ENCODE measurements around the gene OTUD4. TPM values are rescaled to one million over a fixed set of nuclear protein-coding genes. Genes with fewer than 3 reads are reported as not detected.
A peak's percentile ranks its signal among the peaks of the same experiment; 100 is the strongest.

The OTUD4 gene
- total and polyA plus RNA-seq, 2 donors (not counting 3 experiments of a cell fraction or from before 2014, with no cell fraction given): 12.6 to 40.9 TPM

GRCh38 chr4:145178740-145179280 lies 1.6 kb downstream of the OTUD4 start:
- Histone ChIP-seq H4K20me1 (replicated peaks; ENCODE audit: control insufficient read depth, extremely low read depth, insufficient read depth, low read length) (peaks cover 6% of the 10 kb centered on the region), H3K27ac (ENCODE audit: insufficient read depth, low read depth, low read length) (peak overlapping the region; percentile 78), H3K9me3 (replicated peaks; ENCODE audit: control insufficient read depth, insufficient read depth, low read length) (no peaks in the 10 kb centered on the region), H3K9ac (replicated peaks; ENCODE audit: extremely low read depth, insufficient read depth, low read length) (peak overlapping the region; percentile 83), H3K9me1 (replicated peaks; ENCODE audit: control insufficient read depth, extremely low read depth, insufficient read depth, low read length) (no peaks in the 10 kb centered on the region), H3K4me3 (replicated peaks in 1 of 3; ENCODE audit: insufficient read depth in 1 of 3, low read depth in 1 of 3, low read length in 3 of 3) (peak overlapping the region; percentile 78 to 93 (median 92)), H3K4me2 (ENCODE audit: insufficient read depth, low read length) (peak overlapping the region; percentile 99), H3K79me2 (ENCODE audit: control insufficient read depth, insufficient read depth, low read length) (peaks cover 58% of the 10 kb centered on the region), H3K27me3 (ENCODE audit: control insufficient read depth in 2 of 2, insufficient read depth in 2 of 2, low read length in 2 of 2) (no peaks in the 10 kb centered on the region), H3K4me1 (ENCODE audit: control insufficient read depth, extremely low read depth, insufficient read depth, low read length) (peaks cover 18% of the 10 kb centered on the region), H3K36me3 (ENCODE audit: control insufficient read depth in 2 of 2, extremely low read depth in 1 of 2, insufficient read depth in 2 of 2, low read length in 2 of 2) (peaks cover 1 to 2% of the 10 kb centered on the region in 2 experiments), H2AFZ (ENCODE audit: low read depth, low read length) (no peak overlapping the region)
- FAIRE-seq (no peak), DNase-seq (ENCODE audit: low read depth, low spot score) (peak; percentile 60)
- ChIA-PET POLR2A (interaction anchor here (0.6 kb wide), 1 partner anchor 11 kb away, joined by 5 read pairs; no protein-coding TSS in a partner anchor), CTCF (interaction anchor here (0.8 to 3.0 kb wide), 3 partner anchors 9 to 438 kb away, joined by 3 to 13 read pairs (median 11); no protein-coding TSS in a partner anchor)
- dilution Hi-C loops (cut with MboI; ENCODE audit: extremely low pct_ligation_motif_present, low sequenced_read_pairs) (no loop called here), intact Hi-C loops (cut with micrococcal nuclease) (no loop called here)
- no TSS peak for BruUV-seq (replicated peaks)
- TF ChIP-seq MAX (IDR thresholded peaks at IDR 0.05; ENCODE audit: insufficient read depth, insufficient read length): no peak
- no peak for TF ChIP-seq GATA2 (IDR thresholded peaks at IDR 0.05; ENCODE audit: insufficient read depth, insufficient read length, low read depth, low read length)
- no peak for TF ChIP-seq EZH2 (IDR thresholded peaks at IDR 0.05; ENCODE audit: borderline replicate concordance, low read depth, low read length, severe bottlenecking)
- no peak for TF ChIP-seq MYC (IDR thresholded peaks at IDR 0.05; ENCODE audit: low read depth, low read length)
- no peak for TF ChIP-seq POLR2AphosphoS5 (IDR thresholded peaks at IDR 0.05; ENCODE audit: insufficient read depth, low read depth, low read length)
- no peak for TF ChIP-seq JUN (IDR thresholded peaks at IDR 0.05; ENCODE audit: borderline replicate concordance, insufficient read depth, insufficient read length, low read depth)
- TF ChIP-seq POLR2A (IDR thresholded peaks at IDR 0.05; ENCODE audit: low read depth, low read length): no peak
- no peak for TF ChIP-seq FOS (IDR thresholded peaks at IDR 0.05; ENCODE audit: borderline replicate concordance, insufficient read depth, low read length)
- TF ChIP-seq CTCF (IDR thresholded peaks at IDR 0.05; ENCODE audit: extremely low read depth in 1 of 2, insufficient read depth in 1 of 2, low read depth in 1 of 2, low read length in 2 of 2): no peak

All from endothelial cell of umbilical vein (primary cell).